DND-41 (cell line): ENCODE measurements around the gene LRRTM4.

Experiments
- CTCF ChIP-seq: IDR thresholded peaks from 2 replicates; pipeline ENCODE4 v1.5.1; 2012; ENCODE audit warnings: borderline replicate concordance, low read length, moderate library complexity, mild to moderate bottlenecking; ENCODE audit not compliant: poor library complexity, severe bottlenecking; ENCODE audit errors: extremely low read depth
- EZH2 ChIP-seq: IDR thresholded peaks from 3 replicates; pipeline ENCODE4 v1.6.1; 2012; ENCODE audit warnings: borderline replicate concordance, low read depth, mild to moderate bottlenecking, moderate library complexity, low read length, inconsistent platforms; ENCODE audit not compliant: severe bottlenecking

DNA sequence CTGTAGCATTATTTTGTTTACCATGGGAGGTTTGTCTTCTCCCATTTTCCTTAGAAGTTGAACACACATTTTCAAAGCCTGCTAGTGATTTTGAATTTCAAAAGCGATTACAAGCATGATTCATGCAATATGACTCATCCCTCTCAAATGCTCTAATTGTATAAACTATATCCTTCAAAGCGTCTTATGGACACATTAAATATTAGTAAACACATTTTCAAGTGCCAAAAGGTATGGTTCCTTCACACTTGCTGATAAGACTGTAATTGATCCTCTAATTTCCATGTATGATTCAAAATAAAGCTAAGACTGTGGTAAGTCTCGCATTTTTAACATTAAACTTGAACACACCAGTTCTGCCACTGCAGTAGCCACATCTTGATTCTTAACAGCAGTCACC lies 512.9 kb downstream of the LRRTM4 start:
- no peak for TF ChIP-seq CTCF
- no peak for TF ChIP-seq EZH2
